ENCODE measurements around the gene SEPTIN11. TPM values are rescaled to one million over a fixed set of nuclear protein-coding genes. Genes with fewer than 3 reads are reported as not detected.

Gene SEPTIN11
- total RNA-seq, 1 experiment from 2014 or later: 125 TPM

DNA sequence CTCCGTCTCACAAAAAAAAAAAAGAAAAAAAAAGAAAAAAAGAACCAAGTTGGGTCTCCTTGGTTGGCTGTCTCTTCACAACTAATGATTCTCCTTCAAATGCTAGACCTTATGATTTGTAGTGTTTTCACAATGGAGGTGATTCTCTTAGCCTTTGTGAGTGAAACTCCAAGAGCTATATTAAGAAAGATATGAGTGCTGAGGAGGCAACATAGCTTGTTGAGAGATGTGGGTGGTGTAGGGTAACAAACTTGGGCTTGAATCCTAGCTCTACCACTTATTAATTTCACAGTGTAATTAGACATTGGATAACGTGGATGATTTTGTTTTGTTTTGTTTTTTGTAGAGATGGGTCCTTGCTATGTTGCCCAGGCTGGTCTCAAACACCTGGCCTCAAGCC is 10.4 kb upstream of the SEPTIN11 start:
- DNase-seq (ENCODE audit: low spot score) (no peak), ATAC-seq (no peak)
- no peaks in the 10 kb centered on the region for H3K4me1 Mint-ChIP-seq
- H3K36me3 Mint-ChIP-seq: peaks cover 11% of the 10 kb centered on the region
- POLR2A ChIA-PET: no interaction called here
- H3K27me3 Mint-ChIP-seq (ENCODE audit: low read depth): no peaks in the 10 kb centered on the region
- no peak overlapping the region for H3K27ac Mint-ChIP-seq
- TF ChIP-seq, protein P1, sequence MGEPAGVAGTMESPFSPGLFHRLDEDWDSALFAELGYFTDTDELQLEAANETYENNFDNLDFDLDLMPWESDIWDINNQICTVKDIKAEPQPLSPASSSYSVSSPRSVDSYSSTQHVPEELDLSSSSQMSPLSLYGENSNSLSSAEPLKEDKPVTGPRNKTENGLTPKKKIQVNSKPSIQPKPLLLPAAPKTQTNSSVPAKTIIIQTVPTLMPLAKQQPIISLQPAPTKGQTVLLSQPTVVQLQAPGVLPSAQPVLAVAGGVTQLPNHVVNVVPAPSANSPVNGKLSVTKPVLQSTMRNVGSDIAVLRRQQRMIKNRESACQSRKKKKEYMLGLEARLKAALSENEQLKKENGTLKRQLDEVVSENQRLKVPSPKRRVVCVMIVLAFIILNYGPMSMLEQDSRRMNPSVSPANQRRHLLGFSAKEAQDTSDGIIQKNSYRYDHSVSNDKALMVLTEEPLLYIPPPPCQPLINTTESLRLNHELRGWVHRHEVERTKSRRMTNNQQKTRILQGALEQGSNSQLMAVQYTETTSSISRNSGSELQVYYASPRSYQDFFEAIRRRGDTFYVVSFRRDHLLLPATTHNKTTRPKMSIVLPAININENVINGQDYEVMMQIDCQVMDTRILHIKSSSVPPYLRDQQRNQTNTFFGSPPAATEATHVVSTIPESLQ (CRISPR knock-in tag; IDR thresholded peaks at IDR 0.05): no peak
- TF ChIP-seq TP53 (CRISPR knock-in tag; IDR thresholded peaks at IDR 0.05): no peak
- no peak for TF ChIP-seq MYBL2 (CRISPR knock-in tag; IDR thresholded peaks at IDR 0.05)
- TF ChIP-seq, protein P2, sequence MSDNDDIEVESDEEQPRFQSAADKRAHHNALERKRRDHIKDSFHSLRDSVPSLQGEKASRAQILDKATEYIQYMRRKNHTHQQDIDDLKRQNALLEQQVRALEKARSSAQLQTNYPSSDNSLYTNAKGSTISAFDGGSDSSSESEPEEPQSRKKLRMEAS (CRISPR knock-in tag; IDR thresholded peaks at IDR 0.05): no peak
- no peak for TF ChIP-seq OVOL2 (CRISPR knock-in tag; IDR thresholded peaks at IDR 0.05; ENCODE audit: borderline replicate concordance)
- TF ChIP-seq ZNF219 (CRISPR knock-in tag; IDR thresholded peaks at IDR 0.05; ENCODE audit: borderline replicate concordance): no peak
- no peak for TF ChIP-seq ATF2 (CRISPR knock-in tag; IDR thresholded peaks at IDR 0.05; ENCODE audit: borderline replicate concordance, low read depth)
- no peak for TF ChIP-seq TEAD1 (CRISPR knock-in tag; IDR thresholded peaks at IDR 0.05)
- TF ChIP-seq, protein P3, sequence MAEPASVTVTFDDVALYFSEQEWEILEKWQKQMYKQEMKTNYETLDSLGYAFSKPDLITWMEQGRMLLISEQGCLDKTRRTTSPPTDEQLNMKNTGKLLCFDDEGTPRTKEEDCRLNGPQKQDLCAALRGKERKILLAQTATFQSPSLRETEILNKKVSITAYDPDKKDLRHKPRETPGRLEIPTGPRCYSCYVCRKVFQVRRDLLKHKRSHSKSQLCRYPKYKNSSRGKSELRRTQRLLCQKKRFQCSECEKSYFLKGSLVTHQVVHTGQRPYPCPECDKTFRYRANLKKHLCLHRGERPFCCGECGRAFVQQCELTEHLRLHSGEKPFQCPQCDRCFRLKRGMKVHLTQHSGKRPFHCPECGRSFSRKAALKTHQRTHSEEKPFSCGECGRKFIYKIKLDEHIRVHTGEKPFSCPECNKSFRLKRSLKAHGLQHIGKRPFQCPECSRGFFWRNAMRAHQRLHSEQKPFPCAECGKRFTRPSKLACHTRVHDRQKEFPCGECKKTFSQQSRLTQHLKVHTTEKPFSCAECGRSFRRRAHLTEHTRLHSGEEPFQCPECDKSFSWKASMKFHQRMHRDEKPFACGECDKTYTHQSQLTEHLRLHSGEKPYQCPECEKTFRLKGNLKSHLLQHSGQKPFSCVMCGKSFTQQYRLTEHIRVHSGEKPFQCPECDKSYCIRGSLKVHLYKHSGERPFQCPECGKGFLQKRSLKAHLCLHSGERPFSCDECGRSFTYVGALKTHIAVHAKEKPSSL (CRISPR knock-in tag; conservative IDR thresholded peaks at IDR 0.05): no peak
- TF ChIP-seq, protein P4, sequence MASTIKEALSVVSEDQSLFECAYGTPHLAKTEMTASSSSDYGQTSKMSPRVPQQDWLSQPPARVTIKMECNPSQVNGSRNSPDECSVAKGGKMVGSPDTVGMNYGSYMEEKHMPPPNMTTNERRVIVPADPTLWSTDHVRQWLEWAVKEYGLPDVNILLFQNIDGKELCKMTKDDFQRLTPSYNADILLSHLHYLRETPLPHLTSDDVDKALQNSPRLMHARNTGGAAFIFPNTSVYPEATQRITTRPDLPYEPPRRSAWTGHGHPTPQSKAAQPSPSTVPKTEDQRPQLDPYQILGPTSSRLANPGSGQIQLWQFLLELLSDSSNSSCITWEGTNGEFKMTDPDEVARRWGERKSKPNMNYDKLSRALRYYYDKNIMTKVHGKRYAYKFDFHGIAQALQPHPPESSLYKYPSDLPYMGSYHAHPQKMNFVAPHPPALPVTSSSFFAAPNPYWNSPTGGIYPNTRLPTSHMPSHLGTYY (CRISPR knock-in tag; IDR thresholded peaks at IDR 0.05): no peak
- peaks cover 12% of the 10 kb centered on the region for H3K9me3 Mint-ChIP-seq
- H3K4me3 Mint-ChIP-seq: no peak overlapping the region
- CTCF ChIA-PET: interaction anchor here (0.7 kb wide), 1 partner anchor 155 kb away, joined by 4 read pairs; no protein-coding TSS in a partner anchor

DNA sequence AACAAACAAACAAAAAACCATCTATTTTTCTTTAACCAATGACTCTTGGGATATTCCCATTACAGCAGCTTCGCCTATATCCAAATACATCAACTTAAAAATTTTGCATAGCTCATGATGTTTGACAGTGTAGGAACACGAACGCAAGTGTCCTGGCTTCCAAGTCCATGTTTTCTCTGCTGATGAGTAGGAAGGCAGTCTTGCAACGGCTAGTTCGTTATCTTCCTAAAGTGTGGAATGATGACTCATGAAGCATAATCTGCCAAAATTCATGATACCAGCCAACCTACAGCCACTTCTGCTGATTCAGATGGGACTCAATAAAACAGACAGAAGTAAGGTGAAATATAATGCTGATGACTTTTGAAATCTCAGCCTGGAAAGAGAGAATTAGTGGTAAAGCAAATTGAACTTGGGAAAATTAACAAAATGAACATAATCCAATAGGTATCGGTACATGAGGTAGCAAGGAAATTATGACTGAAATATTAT is 6.4 kb upstream of the SEPTIN11 start:
- ATAC-seq (no peak), DNase-seq (ENCODE audit: low spot score) (no peak)
- ChIA-PET CTCF (no interaction called here), POLR2A (no interaction called here)
- no peak overlapping the region for H3K4me3 Mint-ChIP-seq
- H3K9me3 Mint-ChIP-seq: 0 out of 2 replicates have a peak, but pooled peaks cover 5% of the 10 kb centered on the region
- no peak overlapping the region for H3K27ac Mint-ChIP-seq
- peaks cover 11% of the 10 kb centered on the region for H3K36me3 Mint-ChIP-seq
- peaks cover 5% of the 10 kb centered on the region for H3K27me3 Mint-ChIP-seq (ENCODE audit: low read depth)
- peaks cover 11% of the 10 kb centered on the region for H3K4me1 Mint-ChIP-seq
- TF ChIP-seq NR1H2 (CRISPR knock-in tag; IDR thresholded peaks at IDR 0.05) (no peak), CBFB (CRISPR knock-in tag; IDR thresholded peaks at IDR 0.05; ENCODE audit: low read depth) (no peak), TP53 (CRISPR knock-in tag; IDR thresholded peaks at IDR 0.05) (no peak), JUN (CRISPR knock-in tag; IDR thresholded peaks at IDR 0.05) (no peak), ATF2 (CRISPR knock-in tag; IDR thresholded peaks at IDR 0.05; ENCODE audit: borderline replicate concordance, low read depth) (no peak), IRF2 (CRISPR knock-in tag; IDR thresholded peaks at IDR 0.05; ENCODE audit: borderline replicate concordance, low read depth) (no peak), HMGXB4 (CRISPR knock-in tag; IDR thresholded peaks at IDR 0.05) (no peak), RELA (CRISPR knock-in tag; IDR thresholded peaks at IDR 0.05; ENCODE audit: borderline replicate concordance) (no peak), ZNF416 (CRISPR knock-in tag; IDR thresholded peaks at IDR 0.05) (no peak), ZNF396 (CRISPR knock-in tag; IDR thresholded peaks at IDR 0.05; ENCODE audit: borderline replicate concordance) (no peak)
- TF ChIP-seq, protein P5, sequence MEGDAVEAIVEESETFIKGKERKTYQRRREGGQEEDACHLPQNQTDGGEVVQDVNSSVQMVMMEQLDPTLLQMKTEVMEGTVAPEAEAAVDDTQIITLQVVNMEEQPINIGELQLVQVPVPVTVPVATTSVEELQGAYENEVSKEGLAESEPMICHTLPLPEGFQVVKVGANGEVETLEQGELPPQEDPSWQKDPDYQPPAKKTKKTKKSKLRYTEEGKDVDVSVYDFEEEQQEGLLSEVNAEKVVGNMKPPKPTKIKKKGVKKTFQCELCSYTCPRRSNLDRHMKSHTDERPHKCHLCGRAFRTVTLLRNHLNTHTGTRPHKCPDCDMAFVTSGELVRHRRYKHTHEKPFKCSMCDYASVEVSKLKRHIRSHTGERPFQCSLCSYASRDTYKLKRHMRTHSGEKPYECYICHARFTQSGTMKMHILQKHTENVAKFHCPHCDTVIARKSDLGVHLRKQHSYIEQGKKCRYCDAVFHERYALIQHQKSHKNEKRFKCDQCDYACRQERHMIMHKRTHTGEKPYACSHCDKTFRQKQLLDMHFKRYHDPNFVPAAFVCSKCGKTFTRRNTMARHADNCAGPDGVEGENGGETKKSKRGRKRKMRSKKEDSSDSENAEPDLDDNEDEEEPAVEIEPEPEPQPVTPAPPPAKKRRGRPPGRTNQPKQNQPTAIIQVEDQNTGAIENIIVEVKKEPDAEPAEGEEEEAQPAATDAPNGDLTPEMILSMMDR (IDR thresholded peaks at IDR 0.05): no peak
- TF ChIP-seq, protein P6, sequence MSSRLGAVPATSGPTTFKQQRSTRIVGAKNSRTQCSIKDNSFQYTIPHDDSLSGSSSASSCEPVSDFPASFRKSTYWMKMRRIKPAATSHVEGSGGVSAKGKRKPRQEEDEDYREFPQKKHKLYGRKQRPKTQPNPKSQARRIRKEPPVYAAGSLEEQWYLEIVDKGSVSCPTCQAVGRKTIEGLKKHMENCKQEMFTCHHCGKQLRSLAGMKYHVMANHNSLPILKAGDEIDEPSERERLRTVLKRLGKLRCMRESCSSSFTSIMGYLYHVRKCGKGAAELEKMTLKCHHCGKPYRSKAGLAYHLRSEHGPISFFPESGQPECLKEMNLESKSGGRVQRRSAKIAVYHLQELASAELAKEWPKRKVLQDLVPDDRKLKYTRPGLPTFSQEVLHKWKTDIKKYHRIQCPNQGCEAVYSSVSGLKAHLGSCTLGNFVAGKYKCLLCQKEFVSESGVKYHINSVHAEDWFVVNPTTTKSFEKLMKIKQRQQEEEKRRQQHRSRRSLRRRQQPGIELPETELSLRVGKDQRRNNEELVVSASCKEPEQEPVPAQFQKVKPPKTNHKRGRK (CRISPR knock-in tag; IDR thresholded peaks at IDR 0.05; ENCODE audit: borderline replicate concordance): no peak
